HG03457 (cell line): ENCODE results near the gene VMP1.
A peak's percentile ranks its signal among the peaks of the same experiment; 100 is the strongest.

Experiments
- ATAC-seq: cut with Tn5 transposase; IDR thresholded peaks from one replicate; pipeline ENCODE4 v1.9.1; 2021; ENCODE audit warnings: moderate number of reproducible peaks; ENCODE audit not compliant: unreplicated experiment

Gene VMP1

DNA sequence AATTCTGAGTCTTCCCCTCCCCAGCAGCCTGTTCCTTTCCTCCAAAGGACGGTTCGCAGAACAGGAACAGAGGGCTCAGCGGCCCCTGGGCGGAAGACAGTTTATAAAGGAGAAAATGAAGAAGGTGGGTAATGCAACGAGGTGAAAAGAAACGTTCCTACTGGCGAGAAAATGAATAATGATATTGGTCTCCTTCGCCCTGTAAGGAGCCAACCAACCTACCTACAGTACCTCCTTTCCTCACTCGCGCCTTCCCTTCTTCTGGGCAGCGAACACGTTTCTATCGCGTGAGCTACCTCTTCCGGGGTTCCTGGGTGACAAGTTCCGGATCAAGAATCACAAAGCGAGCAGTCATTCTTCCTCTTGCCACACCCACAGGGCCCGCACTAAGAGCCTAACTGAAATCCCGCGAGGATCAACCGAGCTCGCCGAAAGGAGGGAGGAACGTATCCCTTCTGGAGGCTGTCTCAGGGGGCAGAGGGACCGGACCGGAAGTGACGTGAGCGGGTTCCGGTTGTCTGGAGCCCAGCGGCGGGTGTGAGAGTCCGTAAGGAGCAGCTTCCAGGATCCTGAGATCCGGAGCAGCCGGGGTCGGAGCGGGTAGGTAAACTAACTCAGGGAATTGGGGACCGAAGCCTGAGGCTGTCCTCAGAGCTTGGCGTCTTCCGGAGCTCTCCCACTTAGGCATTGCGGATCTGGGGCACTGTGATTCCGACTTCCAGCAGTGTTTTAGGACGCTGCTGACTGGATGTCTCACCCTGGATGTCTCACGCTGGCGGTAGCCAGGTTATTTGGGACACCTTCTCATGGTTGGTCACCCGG, at the start of gene VMP1, which contains the start of gene PTRH2:
Gene VMP1 (plus strand): TSS at position 506 of the 822 bp plus-strand sequence. CDS start 23,793 bp downstream, outside the sequence.
Gene PTRH2 (minus strand): TSS at position 282 of the 822 bp plus-strand sequence. CDS start 9,452 bp downstream, outside the sequence.
- peak; percentile 90 for ATAC-seq

DNA sequence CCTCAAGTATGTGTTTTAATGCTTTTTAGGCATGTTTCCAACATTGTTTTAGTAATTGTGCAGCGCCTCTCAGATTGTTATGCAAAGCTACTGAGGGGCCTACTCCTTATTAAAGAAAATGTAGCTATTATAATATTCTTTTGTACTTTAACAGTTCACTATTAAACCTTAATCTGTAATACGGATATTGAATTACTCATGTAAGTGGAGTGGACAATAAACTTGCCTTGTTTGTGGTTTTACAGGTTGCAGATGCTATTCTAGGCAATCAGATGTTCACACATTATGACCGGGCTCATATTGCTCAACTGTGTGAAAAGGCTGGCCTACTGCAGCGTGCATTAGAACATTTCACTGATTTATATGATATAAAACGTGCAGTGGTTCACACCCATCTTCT, 41.2 kb upstream of the VMP1 start:
- no peak for ATAC-seq

DNA sequence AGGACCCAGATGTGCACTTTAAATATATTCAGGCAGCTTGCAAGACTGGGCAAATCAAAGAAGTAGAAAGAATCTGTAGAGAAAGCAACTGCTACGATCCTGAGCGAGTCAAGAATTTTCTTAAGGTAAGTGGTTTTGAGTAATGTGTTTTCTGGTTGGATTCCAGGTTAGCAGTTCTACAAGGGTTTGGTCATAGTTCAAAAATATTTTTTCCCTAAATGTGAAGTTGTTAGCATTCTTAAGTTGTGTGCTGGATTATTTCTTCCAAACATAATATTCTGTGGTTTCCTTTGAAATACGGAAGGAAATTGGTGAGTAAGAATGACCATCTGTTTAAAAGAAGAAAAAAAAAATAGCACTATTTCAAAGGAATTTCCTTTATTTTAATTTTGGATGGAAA, 38.6 kb upstream of the VMP1 start:
- ATAC-seq: no peak

DNA sequence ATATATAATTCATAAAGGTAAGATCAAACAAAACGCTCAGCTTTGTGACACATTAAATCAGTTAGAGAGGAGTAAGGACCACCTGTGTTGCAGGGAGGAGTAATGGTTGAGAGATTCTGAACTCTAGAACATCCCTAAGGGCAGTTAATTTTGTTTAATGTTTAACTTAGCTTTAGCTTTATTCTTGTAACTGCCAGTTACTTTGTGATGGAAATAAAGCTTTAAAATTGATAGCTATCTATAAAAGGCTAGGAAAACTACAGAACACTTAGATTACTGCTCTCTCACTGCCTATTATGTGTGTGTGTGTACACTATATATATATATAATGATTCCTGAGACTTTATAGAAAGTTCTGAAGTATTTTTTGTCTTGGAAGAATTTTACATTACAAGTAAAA, 38.0 kb upstream of the VMP1 start:
- no peak for ATAC-seq

DNA sequence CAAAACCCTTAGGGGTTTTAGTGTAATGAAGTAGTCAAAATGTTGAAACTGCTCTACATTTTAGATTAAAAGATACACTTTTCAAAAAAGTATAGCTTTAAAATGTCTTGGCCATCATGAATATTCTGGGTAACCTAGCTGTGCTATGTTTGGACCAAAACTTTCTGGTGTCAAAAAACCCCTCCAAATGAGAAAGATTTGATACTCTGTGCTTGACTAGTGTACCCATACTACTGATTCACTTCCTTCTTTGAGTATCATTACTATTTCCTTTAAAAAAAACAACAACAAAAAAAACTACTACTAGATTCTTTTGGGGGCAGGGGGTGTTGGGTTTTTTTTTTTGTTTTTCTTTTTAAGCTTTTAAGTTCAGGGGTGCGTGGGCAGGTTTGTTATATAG, 37.5 kb upstream of the VMP1 start:
- ATAC-seq: no peak

DNA sequence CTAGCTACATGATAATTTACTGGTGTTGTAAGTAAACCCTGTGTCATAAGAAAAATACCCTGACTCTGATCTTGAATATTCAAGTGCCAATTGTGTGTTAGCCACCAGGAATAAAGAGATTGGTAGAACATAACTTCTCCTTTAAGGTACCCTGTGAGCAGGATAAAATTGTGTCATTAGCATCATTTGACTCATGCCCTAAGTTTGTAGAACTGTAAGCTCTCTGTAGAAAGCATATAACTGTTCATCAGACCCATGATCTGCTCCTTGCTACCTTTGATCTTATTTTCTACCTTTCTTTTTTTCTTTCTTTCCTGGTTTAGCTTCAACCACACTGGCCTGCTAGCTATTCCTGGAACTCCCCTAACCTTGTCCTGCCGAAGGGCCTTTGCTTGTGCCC, 36.1 kb upstream of the VMP1 start:
- no peak for ATAC-seq

DNA sequence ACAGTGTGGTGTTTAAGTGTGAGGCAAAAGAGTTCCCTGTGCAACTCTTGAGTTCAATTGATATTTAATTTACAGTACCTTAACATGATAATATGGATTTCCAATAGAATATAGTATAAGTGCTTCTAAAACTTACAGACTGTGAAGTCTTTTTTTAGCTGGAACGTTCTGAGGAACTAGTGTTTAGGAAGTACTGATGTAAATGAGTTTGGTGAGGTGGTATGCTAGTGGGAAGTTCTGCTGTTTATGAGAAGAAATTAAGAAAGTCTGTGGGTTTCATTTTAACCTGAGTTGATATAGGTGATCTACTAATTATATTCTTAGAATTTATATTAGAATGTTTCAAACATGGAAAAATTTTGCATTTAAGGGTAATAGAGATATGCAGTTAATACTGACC, 32.2 kb upstream of the VMP1 start:
- no peak for ATAC-seq

DNA sequence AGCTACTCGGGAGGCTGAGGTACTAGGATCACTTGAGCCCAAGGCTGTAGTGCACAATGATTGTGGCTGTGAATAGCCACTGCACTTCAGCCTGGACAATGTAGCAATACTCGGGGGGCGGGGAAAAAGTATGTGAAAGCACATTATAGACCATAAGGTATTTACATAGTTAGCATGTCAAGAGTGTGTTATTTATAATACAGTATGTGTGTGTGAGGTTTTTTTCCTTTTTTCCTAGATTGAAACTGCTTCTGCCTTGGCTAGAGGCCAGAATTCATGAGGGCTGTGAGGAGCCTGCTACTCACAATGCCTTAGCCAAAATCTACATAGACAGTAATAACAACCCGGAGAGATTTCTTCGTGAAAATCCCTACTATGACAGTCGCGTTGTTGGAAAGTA, 30.7 kb upstream of the VMP1 start:
- ATAC-seq: no peak

DNA sequence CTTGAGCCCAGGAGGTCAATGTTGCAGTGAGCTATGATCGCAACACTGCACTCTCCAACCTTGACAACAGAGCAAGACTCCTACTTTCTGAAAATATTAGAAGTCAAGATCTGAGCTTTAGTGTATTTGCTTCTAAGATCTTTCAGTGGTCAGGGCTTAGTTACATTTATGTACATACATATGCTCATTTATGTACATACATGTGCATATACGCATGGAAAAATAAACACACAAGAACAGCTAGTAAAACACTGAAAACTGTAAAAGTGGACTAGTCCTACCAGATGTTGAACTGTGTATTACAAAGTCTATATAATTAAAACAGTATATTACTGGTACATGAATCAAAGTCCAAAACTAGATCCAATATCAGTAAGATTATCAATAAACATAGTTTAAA, 28.5 kb upstream of the VMP1 start:
- ATAC-seq: no peak

DNA sequence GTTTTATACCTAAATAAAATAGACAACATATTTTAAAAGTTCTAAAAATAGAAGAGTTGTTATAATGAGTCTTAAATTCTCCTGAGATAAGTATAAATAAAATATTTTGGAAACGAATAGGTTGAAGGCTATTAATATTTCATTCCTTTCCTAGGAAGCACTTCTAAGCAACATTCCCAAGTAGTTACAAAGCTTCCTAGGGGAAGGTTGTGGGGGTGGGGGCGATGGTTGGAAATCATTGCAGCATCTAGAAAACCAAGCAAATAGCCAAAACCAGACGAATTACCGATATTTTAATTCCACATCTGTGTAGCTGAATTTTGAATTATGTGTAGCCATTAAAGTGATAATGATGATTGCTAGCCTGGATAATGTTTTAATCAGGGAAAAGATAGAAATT, 27.1 kb upstream of the VMP1 start:
- no peak for ATAC-seq

DNA sequence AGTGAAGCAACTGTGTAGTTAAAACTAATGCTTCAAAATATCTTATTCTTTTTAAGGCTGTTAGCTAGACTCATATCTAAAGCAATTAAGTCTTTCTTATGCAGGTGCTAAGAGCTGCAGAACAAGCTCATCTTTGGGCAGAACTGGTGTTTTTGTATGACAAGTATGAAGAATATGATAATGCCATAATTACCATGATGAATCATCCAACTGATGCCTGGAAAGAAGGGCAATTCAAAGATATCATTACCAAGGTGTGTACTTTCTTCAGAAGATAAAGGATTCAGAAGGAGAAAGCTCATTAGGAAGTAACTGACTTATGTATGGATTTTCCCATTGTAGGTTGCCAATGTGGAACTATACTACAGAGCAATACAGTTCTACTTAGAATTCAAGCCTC, 24.2 kb upstream of the VMP1 start:
- ATAC-seq: no peak

DNA sequence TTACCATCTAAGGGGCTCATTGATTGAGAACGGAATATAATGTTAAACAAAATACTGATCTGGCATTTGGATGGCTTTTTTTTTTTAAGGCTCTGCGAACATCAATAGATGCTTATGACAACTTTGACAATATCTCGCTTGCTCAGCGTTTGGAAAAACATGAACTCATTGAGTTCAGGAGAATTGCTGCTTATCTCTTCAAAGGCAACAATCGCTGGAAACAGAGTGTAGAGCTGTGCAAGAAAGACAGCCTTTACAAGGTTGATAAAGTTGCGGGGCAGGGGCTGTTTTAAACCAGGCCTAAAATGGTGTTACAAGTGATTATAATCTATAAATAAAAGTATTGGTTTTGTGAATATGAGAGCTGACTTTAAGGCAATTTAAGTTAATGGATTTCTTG, 22.5 kb upstream of the VMP1 start:
- no peak for ATAC-seq

DNA sequence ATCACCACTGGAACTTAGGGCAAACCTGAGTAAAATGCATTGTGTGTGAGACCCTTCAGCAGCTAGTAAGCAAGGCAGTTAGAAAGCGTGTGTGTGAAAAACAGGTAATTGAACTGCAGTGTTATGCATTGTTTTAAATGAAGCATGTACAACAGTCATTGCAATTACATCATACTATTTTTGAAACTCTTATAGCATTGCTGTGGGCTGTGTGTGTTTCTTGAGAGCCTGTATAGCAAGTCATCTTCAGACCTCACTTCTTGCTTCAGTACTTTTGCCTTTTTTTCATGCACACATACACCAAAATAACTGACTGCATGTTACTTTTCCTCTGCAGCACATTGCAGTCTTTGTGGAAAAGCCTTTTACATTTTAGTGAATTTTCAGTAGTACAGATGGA, 19.4 kb upstream of the VMP1 start:
- no peak for ATAC-seq

DNA sequence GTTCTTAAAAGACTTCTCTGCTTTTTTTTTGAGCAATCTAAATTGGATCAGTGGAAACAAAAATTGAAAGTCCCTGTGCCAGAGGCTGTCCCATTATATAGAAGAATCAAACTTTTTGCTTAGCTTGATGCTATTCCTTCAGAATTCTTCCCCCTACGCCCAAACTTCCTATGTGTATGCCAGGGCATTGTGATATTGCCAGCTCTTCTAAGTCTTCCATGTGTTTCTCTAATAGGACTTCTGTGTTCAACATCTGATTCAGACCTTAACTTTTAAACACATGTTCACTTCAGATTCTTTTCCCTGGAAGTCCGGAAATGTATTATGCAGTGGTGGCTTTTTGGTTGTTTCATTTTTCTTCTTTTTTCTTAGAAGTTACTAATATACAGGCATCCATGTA, 19.0 kb upstream of the VMP1 start:
- ATAC-seq: no peak

DNA sequence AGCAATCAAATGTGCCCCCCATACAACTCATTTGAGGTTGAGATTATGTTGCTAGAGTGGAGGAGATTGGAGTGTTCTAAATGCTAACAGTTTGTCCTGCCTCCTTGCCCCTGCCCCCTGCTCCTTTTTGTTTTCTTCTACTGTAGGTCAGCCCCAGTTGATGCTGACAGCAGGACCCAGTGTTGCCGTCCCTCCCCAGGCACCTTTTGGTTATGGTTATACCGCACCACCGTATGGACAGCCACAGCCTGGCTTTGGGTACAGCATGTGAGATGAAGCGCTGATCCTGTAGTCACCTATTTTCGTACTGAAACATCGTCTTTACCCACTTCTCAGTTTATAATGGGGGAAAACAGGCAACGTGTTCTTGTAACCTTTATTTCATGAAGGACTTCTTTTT, 13.9 kb upstream of the VMP1 start:
- ATAC-seq: no peak

DNA sequence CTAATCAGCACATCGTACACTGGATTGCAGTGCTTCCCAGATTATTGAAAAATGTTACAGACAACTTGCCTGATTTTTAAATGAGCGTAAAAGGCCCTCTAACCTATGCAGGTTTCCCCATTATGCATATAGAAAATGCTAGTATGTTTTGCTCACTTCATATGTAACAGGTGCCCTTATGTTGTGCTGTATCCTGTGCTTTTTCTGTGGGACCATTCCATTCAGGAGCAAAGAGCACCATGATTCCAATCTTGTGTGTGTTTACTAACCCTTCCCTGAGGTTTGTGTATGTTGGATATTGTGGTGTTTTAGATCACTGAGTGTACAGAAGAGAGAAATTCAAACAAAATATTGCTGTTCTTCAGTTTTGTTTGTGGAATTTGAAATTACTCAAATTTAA, 13.1 kb upstream of the VMP1 start:
- no peak for ATAC-seq

DNA sequence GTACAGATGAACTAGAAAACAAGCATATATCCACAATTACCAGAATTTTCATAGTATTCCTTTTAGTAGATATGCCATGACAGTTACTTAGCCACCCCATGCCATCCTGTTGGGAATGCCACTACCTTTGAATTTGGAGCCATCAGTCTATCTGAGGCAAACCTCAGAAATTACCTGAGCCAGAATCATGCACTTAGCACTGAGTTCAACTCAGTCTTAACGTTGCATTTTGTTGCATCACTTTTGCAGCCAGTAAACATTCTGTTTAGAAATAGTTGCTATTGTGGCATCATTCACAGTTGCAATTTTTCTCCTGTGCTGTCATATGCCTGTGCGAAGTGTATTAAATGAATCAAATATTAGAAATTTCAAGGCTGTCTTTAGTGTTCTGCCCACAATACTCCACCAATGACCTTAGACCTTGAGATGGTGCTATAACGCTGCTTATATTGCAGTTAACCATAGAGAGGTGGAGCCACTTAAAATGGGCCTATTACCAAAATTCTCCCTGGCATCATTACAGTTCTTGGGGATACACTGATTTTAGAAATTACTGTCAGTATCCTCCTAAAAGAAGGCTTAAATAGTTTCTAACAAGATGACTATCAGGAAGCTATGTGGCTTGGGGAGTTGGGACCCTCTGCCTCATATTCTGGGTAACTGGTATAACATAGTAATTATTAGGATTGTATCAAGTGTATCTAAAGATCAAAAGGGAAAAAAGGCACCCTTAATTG, 11.3 kb upstream of the VMP1 start:
- ATAC-seq: no peak

DNA sequence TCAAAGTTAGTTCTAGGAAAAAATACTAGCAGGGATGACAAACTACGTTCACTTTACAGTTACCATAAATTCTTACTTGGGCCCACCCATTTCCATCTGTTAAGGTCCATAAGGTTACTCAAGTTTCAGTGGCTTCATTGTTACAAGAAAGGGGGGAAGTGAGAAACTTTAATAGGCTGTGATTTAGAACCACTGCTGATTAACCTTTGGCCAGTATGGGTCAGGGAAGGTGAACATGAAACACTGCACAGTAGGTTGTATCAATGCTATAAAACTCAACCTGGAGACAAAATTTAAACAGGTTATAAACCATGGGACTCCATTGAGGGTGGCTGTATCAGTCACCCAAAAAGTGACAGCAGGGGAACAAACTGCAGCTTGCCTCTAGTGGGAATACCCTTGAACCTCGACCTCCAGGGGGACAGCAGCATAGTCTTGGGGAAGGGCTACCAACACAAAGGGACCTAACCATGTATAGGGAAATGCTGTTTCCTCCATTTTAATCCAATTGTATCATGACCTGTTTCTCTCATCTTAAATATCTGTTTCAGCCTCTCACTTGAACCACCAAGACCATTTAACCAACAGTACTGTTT, 10.7 kb upstream of the VMP1 start:
- no peak for ATAC-seq

DNA sequence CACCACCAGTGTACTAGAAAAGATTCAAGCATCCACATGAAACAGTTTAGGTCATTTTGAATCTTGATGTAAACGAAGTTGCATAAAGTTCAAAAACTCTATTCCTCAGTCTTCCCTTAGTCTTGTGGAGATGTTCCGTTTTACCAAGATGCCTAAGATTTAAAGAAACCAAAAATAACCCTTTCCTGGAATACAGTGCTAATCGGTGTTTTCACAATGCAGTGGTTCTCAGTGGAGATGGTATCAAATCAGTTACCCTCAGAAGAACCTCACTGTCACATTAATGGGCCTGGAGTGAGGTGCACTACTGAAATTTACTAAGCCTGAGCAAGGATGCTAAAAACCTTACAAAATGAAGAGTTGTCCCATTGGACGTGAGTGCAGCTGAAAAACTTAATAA, 9.3 kb upstream of the VMP1 start:
- no peak for ATAC-seq

DNA sequence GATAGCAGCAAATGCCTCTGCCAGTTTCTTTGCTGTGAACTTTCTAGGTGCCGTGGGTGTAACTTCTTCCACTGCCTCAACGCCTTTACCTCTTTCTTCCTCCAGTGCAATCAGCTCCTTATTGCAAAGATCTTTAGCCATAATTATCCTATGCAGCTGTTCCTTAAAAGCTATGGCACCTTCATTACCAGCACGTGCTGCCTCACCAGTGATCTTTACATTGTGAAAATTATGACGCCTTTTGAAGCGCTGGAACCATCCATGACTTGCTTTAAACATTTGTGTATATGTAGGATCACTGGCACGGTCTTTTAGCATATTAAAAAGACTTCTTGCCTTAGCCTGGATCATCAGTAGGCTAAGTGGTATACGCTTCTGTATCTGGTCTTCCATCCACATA, 8.2 kb upstream of the VMP1 start:
- no peak for ATAC-seq

DNA sequence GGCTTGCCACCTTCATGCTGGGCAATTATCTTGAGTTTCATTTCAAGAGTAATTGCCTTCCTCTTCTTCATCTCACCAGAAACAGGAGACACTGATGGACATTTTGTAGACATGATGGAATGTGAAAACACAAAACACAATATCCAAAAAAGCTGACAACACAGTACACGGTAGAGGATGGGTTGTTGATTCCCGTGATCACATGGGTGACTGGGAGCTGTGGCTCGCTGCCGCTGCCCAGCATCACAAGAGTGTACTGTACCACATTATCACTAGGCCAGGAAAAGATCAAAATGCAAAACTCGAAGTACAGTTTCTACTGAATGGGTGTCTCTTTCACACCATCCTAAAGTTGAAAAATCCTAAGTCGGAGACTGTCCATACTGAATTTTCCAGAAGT, 7.7 kb upstream of the VMP1 start:
- no peak for ATAC-seq

DNA sequence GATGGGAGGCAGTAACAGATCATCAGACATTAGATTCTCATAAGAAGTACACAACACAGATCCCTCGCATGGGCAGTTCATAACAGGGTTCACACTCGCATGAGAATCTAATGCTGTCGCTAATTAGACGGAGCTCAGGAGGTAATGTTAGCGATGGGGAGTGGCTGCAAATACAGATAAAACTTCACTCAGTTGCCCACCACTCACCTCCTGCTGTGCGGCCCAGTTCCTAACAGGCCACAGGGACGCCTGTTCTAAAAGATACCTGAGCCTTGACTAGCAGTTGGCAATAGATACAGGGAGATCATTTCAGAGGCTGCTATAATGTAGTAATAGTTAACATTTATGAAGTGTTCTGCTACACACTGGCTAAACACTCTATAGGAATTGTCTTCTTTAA, 5.2 kb upstream of the VMP1 start:
- no peak for ATAC-seq
